Measurements from ENCODE around the gene USP3. TPM values are rescaled to one million over a fixed set of nuclear protein-coding genes. Genes with fewer than 3 reads are reported as not detected.
"Not testable (repeated sequence)": the region's sequence is repeated elsewhere in the genome, so short reads cannot be mapped to it uniquely, and the experiment has no call there.

The USP3 gene
- total RNA-seq, 4 donors from 2014 or later, result 56.1 to 93.0 (median 73.7) TPM

DNA sequence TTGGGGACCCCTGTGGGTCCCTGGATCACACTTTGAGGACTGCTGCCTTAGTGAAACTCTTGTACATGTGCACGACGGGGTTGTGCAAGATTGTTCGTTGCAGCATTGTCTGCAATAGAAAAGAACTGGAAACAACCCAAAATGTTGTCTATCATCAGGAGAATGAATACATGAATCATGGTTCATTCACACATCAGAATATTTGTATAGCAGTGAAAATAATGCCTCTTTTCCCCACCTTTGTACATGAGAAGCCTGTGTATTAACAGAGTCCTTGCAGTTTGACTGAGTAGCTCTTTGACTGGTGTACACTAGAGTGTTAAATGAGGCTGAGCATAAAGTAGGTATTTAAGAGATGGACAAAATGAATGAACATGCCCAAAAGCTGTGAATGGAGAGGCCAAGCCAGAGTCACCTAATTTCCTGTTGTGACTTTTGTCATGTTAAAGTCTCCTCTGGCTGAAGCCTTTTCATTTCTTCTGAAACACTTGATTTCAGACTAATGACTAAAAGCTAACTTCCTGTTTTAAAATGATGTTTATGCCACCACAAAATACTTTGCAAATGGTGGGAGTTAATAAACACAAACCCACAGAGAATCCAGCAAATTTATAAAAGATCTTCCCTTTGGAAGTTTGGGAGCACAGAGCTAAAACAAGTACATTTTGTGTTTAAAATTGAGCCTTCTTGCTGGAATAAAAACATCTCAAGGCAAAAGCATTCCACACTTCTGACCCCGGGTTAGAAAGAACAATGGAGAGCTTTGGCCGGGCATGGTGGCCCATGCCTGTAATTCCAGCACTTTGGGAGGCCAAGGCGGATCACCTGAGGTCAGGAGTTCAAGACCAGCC is 20.6 kb upstream of the USP3 start:
- Histone ChIP-seq H3K4me3 (no peak overlapping the region), H3K36me3 (no peaks in the 10 kb centered on the region), H3K9me3 (no peaks in the 10 kb centered on the region), H3K27ac (peak overlapping the region in 2 of 4 donors; percentile 28 to 31), H3K27me3 (no peaks in the 10 kb centered on the region), H3K4me1 (peaks cover 0 to 48% (median 10%) of the 10 kb centered on the region in 4 donors)
- in situ Hi-C loops (cut with MboI; ENCODE audit: low pct_ligation_motif_present in 1 of 4, low pct_unique_long_range_greater_than_20kb in 1 of 4, low sequenced_read_pairs in 3 of 4) (no loop called here), intact Hi-C loops (cut with DNase I; ENCODE audit: low total_unique reads) (no loop called here)
- DNase-seq, result no peak
- TF ChIP-seq CTCF (IDR thresholded peaks at IDR 0.05) (no peak), POLR2A (IDR thresholded peaks at IDR 0.05) (no peak)
- 69 to 74% methylated on average over 6 of the region's 6 CpGs for WGBS, 2 donors (ENCODE audit: low coverage in 1 of 2)

GRCh38 chr15:63484433-63485186 is 19.8 kb upstream of the USP3 start:
- H3K27ac ChIP-seq, result no peak overlapping the region
- in situ Hi-C loops (cut with MboI; ENCODE audit: low pct_ligation_motif_present in 1 of 4, low pct_unique_long_range_greater_than_20kb in 1 of 4, low sequenced_read_pairs in 3 of 4) (no loop called here), intact Hi-C loops (cut with DNase I; ENCODE audit: low total_unique reads) (loop anchor here (5.0 kb wide), 1 partner anchor 118 kb away; no protein-coding TSS in a partner anchor)
- no peak for TF ChIP-seq EP300 (IDR thresholded peaks at IDR 0.05; ENCODE audit: low read depth)
- no peak for TF ChIP-seq POLR2AphosphoS5 (IDR thresholded peaks at IDR 0.05)
- no peak for TF ChIP-seq POLR2A (IDR thresholded peaks at IDR 0.05)
- no peak for TF ChIP-seq CTCF (IDR thresholded peaks at IDR 0.05)
- peaks cover 0 to 41% (median 8%) of the 10 kb centered on the region in 4 donors for H3K4me1 ChIP-seq
- H3K36me3 ChIP-seq, result no peaks in the 10 kb centered on the region
- no peaks in the 10 kb centered on the region for H3K9me3 ChIP-seq
- no peaks in the 10 kb centered on the region for H3K27me3 ChIP-seq
- 71 to 85% methylated on average over 6 of the region's 6 CpGs for WGBS, 2 donors (ENCODE audit: low coverage in 1 of 2)
- H3K4me3 ChIP-seq, result no peak overlapping the region
- DNase-seq, result no peak

DNA sequence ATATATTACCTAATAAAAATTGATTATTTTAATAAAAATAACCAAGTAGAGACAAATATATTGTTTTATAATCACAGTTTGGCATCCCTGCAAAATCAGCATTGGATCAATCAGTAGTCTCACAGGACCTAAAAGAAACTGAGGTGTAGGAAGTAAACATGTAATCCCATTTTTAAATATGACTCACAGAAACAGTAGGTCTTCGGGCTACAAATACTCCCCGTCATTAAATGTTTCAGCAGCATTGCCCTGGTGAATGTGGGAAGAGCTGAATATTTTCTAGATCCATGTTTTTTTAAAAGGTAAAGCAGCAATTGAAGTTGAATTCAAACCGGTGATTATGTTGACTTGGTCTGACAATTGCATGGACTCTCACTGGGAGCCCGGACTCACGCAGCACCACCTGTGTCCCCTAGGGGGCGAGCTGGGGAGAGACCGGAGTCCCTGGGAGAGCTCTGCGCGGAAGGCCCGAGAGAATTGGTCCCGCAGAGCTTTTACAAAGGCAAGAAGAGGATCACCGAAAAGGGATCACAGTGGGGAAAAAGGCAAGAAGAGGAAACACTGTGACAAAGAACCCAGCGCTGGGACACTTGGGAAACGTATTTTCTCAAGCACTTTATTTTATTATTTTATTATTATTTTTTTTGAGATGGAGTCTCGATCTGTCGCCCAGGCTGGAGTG is 17.2 kb upstream of the USP3 start:
- intact Hi-C loops (cut with DNase I; ENCODE audit: low total_unique reads), result loop anchor here (5.0 kb wide), 1 partner anchor 115 kb away; no protein-coding TSS in a partner anchor
- no peak for TF ChIP-seq EP300 (IDR thresholded peaks at IDR 0.05; ENCODE audit: low read depth)
- TF ChIP-seq POLR2AphosphoS5 (IDR thresholded peaks at IDR 0.05), result peak in 1 of 3 donors; percentile 33
- peak; percentile 91 to 96 (median 96) for TF ChIP-seq CTCF (IDR thresholded peaks at IDR 0.05)
- TF ChIP-seq POLR2A (IDR thresholded peaks at IDR 0.05), result no peak
- H3K36me3 ChIP-seq, result no peaks in the 10 kb centered on the region
- WGBS, 2 donors (ENCODE audit: low coverage in 1 of 2), result 16 to 19% methylated on average over 16 of the region's 16 CpGs
- in situ Hi-C loops (cut with MboI; ENCODE audit: low pct_ligation_motif_present in 1 of 4, low pct_unique_long_range_greater_than_20kb in 1 of 4, low sequenced_read_pairs in 3 of 4), result no loop called here
- no peak overlapping the region for H3K4me3 ChIP-seq
- H3K9me3 ChIP-seq, result no peaks in the 10 kb centered on the region
- no peaks in the 10 kb centered on the region for H3K27me3 ChIP-seq
- H3K4me1 ChIP-seq, result peaks cover under 1 to 38% (median 9%) of the 10 kb centered on the region in 4 donors
- peak; percentile 95 for DNase-seq
- H3K27ac ChIP-seq, result peak overlapping the region in 2 of 4 donors; percentile 15 to 36

DNA sequence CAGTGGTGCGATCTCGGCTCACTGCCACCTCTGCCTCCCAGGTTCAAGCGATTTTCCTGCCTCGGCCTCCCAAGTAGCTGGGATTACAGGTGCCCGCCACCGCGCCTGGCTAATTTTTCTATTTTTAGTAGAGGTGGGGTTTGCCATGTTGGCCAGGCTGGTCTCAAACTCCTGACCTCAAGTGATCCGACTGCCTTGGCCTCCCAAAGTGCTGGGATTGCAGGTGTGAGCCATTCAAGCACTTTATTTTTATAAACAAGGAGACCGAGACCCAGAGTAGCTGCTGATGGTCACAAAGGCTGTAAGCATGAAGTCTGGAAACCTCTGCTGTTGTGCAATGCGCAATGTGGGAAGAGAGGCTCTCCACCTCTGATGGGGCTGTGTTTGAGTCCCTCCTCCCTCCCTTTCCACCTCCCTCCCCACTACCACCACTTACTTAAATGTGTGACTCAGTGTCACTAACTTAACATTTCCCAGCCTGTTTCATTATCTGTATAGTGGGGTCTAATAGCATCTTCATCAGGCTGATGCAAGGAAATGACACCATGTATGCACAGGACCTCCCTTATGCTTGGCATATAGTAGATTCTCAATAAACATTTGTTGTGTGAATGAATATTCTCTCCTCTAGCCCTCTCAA is 16.5 kb upstream of the USP3 start:
- in situ Hi-C loops (cut with MboI; ENCODE audit: low pct_ligation_motif_present in 1 of 4, low pct_unique_long_range_greater_than_20kb in 1 of 4, low sequenced_read_pairs in 3 of 4); H3K36me3 ChIP-seq; H3K9me3 ChIP-seq; H3K27me3 ChIP-seq; H3K4me3 ChIP-seq; DNase-seq: not testable (repeated sequence)
- Histone ChIP-seq H3K27ac (peak overlapping the region in 2 of 4 donors; percentile 15 to 36), H3K4me1 (peaks cover 4 to 43% (median 10%) of the 10 kb centered on the region in 4 donors)
- 51 to 74% methylated on average over 5 to 10 of the region's 10 CpGs for WGBS, 2 donors (ENCODE audit: low coverage in 1 of 2)
- intact Hi-C loops (cut with DNase I; ENCODE audit: low total_unique reads), result loop anchor here (5.0 kb wide), 1 partner anchor 114 kb away; no protein-coding TSS in a partner anchor

All from transverse colon (tissue), 4 donors.